Mesendoderm (in vitro differentiated cells): ENCODE data around the gene FAM135A.

Experiments
- DNase-seq: peaks from one replicate; pipeline ENCODE4 v3.0.0; 2013
- H2AK5ac ChIP-seq: 2 replicates; pipeline ENCODE4 v1.6.1; 2013; ENCODE audit warnings: low read length, inconsistent platforms
- H2BK120ac ChIP-seq: 2 replicates; pipeline ENCODE4 v1.6.1; 2013; ENCODE audit warnings: low read depth, mild to moderate bottlenecking, low read length, moderate library complexity, mixed read lengths
- H2BK15ac ChIP-seq: replicated peaks from 2 replicates; pipeline ENCODE4 v1.6.1; 2013; ENCODE audit warnings: low read depth, mild to moderate bottlenecking, moderate library complexity
- H2BK5ac ChIP-seq: 2 replicates; pipeline ENCODE4 v1.6.1; 2013; ENCODE audit warnings: low read length, inconsistent platforms
- H3K18ac ChIP-seq: 2 replicates; pipeline ENCODE4 v1.6.1; 2013; ENCODE audit warnings: mild to moderate bottlenecking, low read length, mixed read lengths
- H3K23ac ChIP-seq: one replicate; pipeline ENCODE4 v1.6.1; 2013; ENCODE audit warnings: low read length
- H3K27ac ChIP-seq: 2 replicates; pipeline ENCODE4 v1.5.1; 2013; ENCODE audit warnings: low read depth, mild to moderate bottlenecking, inconsistent platforms, low read length, moderate library complexity
- H3K27me3 ChIP-seq: 2 replicates; pipeline ENCODE4 v1.6.1; 2013; ENCODE audit warnings: low read length, control low read depth, mild to moderate bottlenecking, inconsistent platforms; ENCODE audit not compliant: insufficient read depth, poor library complexity
- H3K36me3 ChIP-seq: 2 replicates; pipeline ENCODE4 v1.6.1; 2013; ENCODE audit warnings: low read length, inconsistent platforms; ENCODE audit not compliant: control insufficient read depth, insufficient read depth
- H3K4ac ChIP-seq: one replicate; pipeline ENCODE4 v1.6.1; 2013; ENCODE audit warnings: low read depth, mild to moderate bottlenecking, low read length, moderate library complexity
- H3K4me1 ChIP-seq: 2 replicates; pipeline ENCODE4 v1.6.1; 2013; ENCODE audit warnings: low read depth, low read length, inconsistent platforms; ENCODE audit not compliant: control insufficient read depth
- H3K4me2 ChIP-seq: 2 replicates; pipeline ENCODE4 v1.6.1; 2013; ENCODE audit warnings: low read length
- H3K4me3 ChIP-seq: 2 replicates; pipeline ENCODE4 v1.5.1; 2013; ENCODE audit warnings: mild to moderate bottlenecking, low read length
- H3K56ac ChIP-seq: one replicate; pipeline ENCODE4 v1.6.1; 2013; ENCODE audit warnings: low read length
- H3K79me1 ChIP-seq: 2 replicates; pipeline ENCODE4 v1.6.1; 2013; ENCODE audit warnings: low read length, inconsistent platforms
- H3K79me2 ChIP-seq: 2 replicates; pipeline ENCODE4 v1.6.1; 2013; ENCODE audit warnings: mild to moderate bottlenecking, low read length; ENCODE audit not compliant: control insufficient read depth, insufficient read depth
- H3K9ac ChIP-seq: 2 replicates; pipeline ENCODE4 v1.6.1; 2013; ENCODE audit warnings: low read length, inconsistent platforms
- H4K5ac ChIP-seq: one replicate; pipeline ENCODE4 v1.6.1; 2013; ENCODE audit warnings: low read length
- H4K8ac ChIP-seq: one replicate; pipeline ENCODE4 v1.6.1; 2013; ENCODE audit warnings: low read depth, mild to moderate bottlenecking, control low read depth, low read length, moderate library complexity
- WGBS: extraction: QIAGEN DNeasy Blood & Tissue Kit; methylation state at CpG from one replicate; pipeline ENCODE4 v1.1.7; 2013; ENCODE audit warnings: low lambda C conversion rate, missing lambda C conversion rate; ENCODE audit not compliant: insufficient coverage; ENCODE audit errors: extremely low coverage; 5-methylcytosine and 5-hydroxymethylcytosine counted together

FAM135A gene

DNA sequence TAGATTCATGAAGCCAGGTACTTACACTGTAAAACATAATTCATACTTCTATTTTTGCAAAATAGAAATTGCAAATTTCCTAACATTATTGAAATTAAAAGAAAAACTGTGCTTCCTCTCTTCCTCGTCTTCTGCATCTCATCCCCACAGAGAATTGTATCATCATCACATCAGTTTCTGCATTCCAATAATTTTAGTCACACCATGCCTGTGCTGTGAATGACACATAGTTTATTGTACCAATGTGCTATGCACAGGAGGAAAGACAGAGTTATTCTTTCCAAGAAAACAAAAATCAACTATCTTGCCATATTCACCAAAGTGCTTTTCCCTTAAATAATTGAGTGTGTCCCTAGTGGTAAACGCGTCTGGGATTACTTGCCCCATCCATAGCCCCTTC, 38.1 kb upstream of the FAM135A start:
- Histone ChIP-seq H3K4ac (no peak overlapping the region), H3K79me1 (no peaks in the 10 kb centered on the region), H2BK120ac (no peak overlapping the region), H3K27me3 (no peaks in the 10 kb centered on the region), H2BK5ac (no peak overlapping the region), H3K23ac (no peak overlapping the region), H3K9ac (no peak overlapping the region), H3K4me2 (no peak overlapping the region), H3K4me3 (no peak overlapping the region), H3K36me3 (no peaks in the 10 kb centered on the region), H4K5ac (no peak overlapping the region), H2AK5ac (no peak overlapping the region), H4K8ac (no peak overlapping the region), H3K4me1 (no peaks in the 10 kb centered on the region), H3K56ac (no peak overlapping the region), H3K18ac (no peak overlapping the region), H2BK15ac (no peak overlapping the region), H3K79me2 (no peaks in the 10 kb centered on the region), H3K27ac (no peak overlapping the region)
- DNase-seq, result no peak
- no CpG with 5 or more reads among the region's 3 CpGs for WGBS

DNA sequence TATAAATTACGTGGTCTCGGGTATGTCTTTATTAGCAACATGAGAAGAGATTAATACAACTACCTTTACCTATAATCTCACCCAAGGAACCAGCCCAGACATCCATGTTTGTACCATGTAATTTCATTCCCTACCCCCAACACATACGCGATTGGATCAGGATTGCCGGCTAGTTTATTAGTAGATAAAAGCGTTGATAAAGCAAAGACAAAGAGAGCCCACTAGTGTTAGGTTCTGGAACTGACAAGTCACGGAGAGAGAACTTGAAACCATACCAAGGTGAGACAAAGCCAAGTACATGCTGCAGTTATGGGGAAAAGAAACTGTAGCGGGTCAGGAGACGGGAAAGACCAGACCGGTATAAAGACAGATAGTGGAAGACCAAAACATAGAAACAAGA, 37.4 kb upstream of the FAM135A start:
- Histone ChIP-seq H3K9ac (no peak overlapping the region), H3K4ac (no peak overlapping the region), H3K23ac (no peak overlapping the region), H2BK15ac (no peak overlapping the region), H4K8ac (no peak overlapping the region), H2BK5ac (no peak overlapping the region), H3K4me2 (no peak overlapping the region), H3K27me3 (no peaks in the 10 kb centered on the region), H3K27ac (no peak overlapping the region), H2BK120ac (no peak overlapping the region), H3K4me3 (no peak overlapping the region), H4K5ac (no peak overlapping the region), H3K4me1 (no peaks in the 10 kb centered on the region), H2AK5ac (no peak overlapping the region), H3K79me2 (no peaks in the 10 kb centered on the region), H3K18ac (no peak overlapping the region), H3K56ac (no peak overlapping the region), H3K36me3 (no peaks in the 10 kb centered on the region), H3K79me1 (no peaks in the 10 kb centered on the region)
- DNase-seq, result peak; percentile 53
- WGBS, result no CpG with 5 or more reads among the region's 10 CpGs

DNA sequence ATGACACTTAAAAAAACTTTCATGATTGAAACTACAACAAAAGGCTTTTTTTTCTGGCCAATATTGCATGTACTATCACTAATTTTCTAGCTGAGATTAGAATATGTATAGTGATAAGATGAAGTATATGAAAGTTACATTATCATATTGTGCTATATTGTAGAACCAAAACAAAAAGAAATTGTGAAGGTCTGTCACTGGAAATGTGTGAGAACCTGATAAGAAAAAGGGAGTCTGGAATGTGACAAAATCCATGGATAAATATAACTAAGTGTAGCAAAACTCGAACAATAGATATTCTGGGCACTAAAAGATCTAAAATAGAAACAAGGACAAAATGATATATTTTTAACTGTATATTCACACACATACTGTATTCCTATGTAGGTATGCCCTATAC, 36.7 kb upstream of the FAM135A start:
- Histone ChIP-seq H3K18ac (no peak overlapping the region), H3K4me1 (no peaks in the 10 kb centered on the region), H2BK120ac (no peak overlapping the region), H3K27me3 (no peaks in the 10 kb centered on the region), H3K9ac (no peak overlapping the region), H3K79me1 (no peaks in the 10 kb centered on the region), H3K4me3 (no peak overlapping the region), H4K5ac (no peak overlapping the region), H2AK5ac (no peak overlapping the region), H3K36me3 (no peaks in the 10 kb centered on the region), H3K79me2 (no peaks in the 10 kb centered on the region), H2BK5ac (no peak overlapping the region), H4K8ac (no peak overlapping the region), H2BK15ac (no peak overlapping the region), H3K4me2 (no peak overlapping the region), H3K4ac (no peak overlapping the region), H3K56ac (no peak overlapping the region), H3K27ac (no peak overlapping the region), H3K23ac (no peak overlapping the region)
- WGBS, result no CpG with 5 or more reads among the region's 1 CpG
- no peak for DNase-seq

DNA sequence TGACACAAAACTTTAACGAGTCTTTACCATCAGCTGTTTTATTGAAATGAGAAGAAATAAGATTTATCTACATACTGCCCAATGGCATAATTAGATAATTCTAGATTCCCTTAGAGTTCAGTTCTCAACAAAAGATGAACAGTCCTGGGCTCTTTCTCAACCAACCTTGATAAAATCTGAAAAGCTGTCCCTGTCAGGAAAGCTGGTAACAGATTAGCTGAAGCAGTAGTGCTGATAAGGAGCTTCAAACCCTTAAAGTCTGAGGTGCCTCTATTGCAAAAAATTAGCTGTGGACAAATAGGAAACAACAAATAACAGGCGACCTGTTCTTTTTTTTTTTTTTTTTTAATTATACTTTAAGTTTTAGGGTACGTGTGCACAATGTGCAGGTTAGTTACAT, 35.9 kb upstream of the FAM135A start:
- no peak for DNase-seq
- Histone ChIP-seq H2BK120ac (no peak overlapping the region), H3K18ac (no peak overlapping the region), H3K27ac (no peak overlapping the region), H3K4me2 (no peak overlapping the region), H3K4me3 (no peak overlapping the region), H2AK5ac (no peak overlapping the region), H3K56ac (no peak overlapping the region), H4K8ac (no peak overlapping the region), H3K79me1 (no peaks in the 10 kb centered on the region), H4K5ac (no peak overlapping the region), H3K23ac (no peak overlapping the region), H3K4me1 (no peaks in the 10 kb centered on the region), H2BK5ac (no peak overlapping the region), H3K4ac (no peak overlapping the region), H2BK15ac (no peak overlapping the region), H3K79me2 (no peaks in the 10 kb centered on the region), H3K9ac (no peak overlapping the region), H3K27me3 (no peaks in the 10 kb centered on the region), H3K36me3 (no peaks in the 10 kb centered on the region)
- WGBS, result no CpG with 5 or more reads among the region's 3 CpGs

DNA sequence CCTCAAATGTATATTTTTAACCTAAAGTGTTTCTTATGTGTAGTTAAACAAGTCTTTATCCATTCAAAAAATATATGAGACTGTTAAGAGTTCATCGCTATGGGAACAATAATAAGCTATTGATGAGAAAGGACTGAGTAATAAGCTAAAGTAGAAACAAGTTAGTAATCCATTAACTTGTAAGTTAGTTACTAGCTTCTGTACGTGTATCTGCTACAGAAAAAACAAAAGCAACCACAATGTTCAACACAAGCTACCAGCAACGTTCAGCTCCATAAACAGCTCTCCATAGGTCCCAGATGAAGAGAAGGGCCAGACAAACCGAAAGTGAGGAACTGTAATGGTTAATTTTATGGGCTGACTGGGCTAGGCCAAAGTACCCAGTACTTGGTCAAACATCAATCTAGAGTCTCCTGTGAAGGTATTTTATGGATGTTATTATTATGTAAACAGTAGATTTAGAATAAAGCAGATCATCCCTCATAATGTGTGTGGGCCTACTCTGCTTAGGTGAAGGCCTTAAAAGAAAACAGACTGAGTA, 33.8 kb upstream of the FAM135A start:
- no peak overlapping the region for H2BK5ac ChIP-seq
- H3K4me1 ChIP-seq, result no peaks in the 10 kb centered on the region
- no peak overlapping the region for H3K4me3 ChIP-seq
- no CpG with 5 or more reads among the region's 4 CpGs for WGBS
- no peak for DNase-seq
- no peaks in the 10 kb centered on the region for H3K79me2 ChIP-seq
- no peaks in the 10 kb centered on the region for H3K79me1 ChIP-seq
- no peak overlapping the region for H3K4ac ChIP-seq
- H3K27ac ChIP-seq, result no peak overlapping the region
- no peaks in the 10 kb centered on the region for H3K36me3 ChIP-seq
- no peak overlapping the region for H3K18ac ChIP-seq
- H3K27me3 ChIP-seq, result no peaks in the 10 kb centered on the region
- H2BK15ac ChIP-seq, result no peak overlapping the region
- H2BK120ac ChIP-seq, result no peak overlapping the region
- no peak overlapping the region for H3K9ac ChIP-seq
- no peak overlapping the region for H3K56ac ChIP-seq
- H2AK5ac ChIP-seq, result no peak overlapping the region
- no peak overlapping the region for H3K4me2 ChIP-seq
- H3K23ac ChIP-seq, result no peak overlapping the region
- H4K8ac ChIP-seq, result no peak overlapping the region
- no peak overlapping the region for H4K5ac ChIP-seq

DNA sequence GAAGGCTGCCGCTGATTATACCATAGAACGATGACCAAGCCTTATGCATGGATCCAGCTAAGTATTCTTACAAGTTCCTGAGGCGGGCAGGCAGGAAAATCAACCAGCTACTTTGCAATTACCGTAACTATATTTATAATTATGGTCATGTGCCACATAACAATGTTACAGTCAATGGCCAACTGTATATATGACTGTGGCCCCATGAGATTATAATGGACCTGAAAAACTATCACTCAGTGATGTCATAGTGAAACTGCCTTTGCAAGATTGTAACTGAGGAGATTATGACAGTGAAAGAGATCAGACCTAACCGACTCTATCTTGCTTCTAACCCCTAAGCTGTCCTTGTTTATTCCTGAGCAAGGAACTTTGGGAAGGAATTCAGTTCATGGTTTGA, 33.1 kb upstream of the FAM135A start:
- Histone ChIP-seq H3K4ac (no peak overlapping the region), H2AK5ac (no peak overlapping the region), H3K27me3 (no peaks in the 10 kb centered on the region), H3K18ac (no peak overlapping the region), H3K79me2 (no peaks in the 10 kb centered on the region), H3K4me1 (no peaks in the 10 kb centered on the region), H3K4me3 (no peak overlapping the region), H2BK120ac (no peak overlapping the region), H3K36me3 (no peaks in the 10 kb centered on the region), H3K27ac (no peak overlapping the region), H2BK15ac (no peak overlapping the region), H4K8ac (no peak overlapping the region), H3K4me2 (no peak overlapping the region), H2BK5ac (no peak overlapping the region), H3K9ac (no peak overlapping the region), H3K79me1 (no peaks in the 10 kb centered on the region), H3K23ac (no peak overlapping the region), H4K5ac (no peak overlapping the region), H3K56ac (no peak overlapping the region)
- DNase-seq, result no peak
- WGBS, result no CpG with 5 or more reads among the region's 5 CpGs
